NCI-H446 treated with DMSO at 0.1 percent for 48 hours (cell line): ENCODE data around the gene GOLGB1.
"Not testable (repeated sequence)": the region's sequence is repeated elsewhere in the genome, so short reads cannot be mapped to it uniquely, and the experiment has no call there.

ENCODE experiments used
- DNase-seq: peaks from one replicate; lab custom pipeline; 2025; lab: John Stamatoyannopoulos, UW

Gene GOLGB1

DNA sequence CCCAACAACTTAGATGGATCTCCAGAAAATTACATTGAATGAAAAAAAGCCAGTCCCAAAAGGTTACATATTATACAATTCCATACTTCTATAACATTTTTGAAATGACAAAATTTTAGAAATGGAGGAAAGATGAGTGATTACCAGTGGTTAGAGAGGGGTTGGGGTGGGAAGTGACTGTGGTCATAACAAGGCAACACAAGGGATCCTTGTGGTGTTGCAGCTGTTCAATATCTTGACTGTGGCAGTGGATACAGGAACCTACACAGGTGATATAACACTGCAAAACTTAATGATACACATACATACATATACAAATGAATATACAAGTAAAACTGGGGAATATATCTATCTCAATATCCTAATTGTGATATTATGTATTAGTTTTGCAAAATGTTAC, 9.6 kb downstream of the GOLGB1 start:
- DNase-seq = no peak

DNA sequence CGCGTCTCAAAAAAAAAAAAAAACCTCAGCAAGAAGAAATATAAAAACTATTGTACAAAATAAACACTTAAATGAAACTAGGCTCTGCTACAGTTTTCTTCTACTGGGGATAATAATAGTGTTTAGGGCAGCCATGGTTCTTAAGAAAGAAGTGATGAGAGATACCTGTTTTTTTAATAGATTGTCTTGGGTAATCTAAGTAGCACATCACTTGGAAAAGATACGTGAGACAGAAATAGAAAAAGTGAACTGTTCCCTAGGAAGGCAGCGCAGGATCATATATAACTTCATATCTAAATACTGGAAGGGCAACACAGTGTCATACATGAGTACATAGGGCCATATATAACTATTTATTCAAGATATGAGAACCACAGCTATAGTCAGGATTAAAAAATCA, 11.9 kb downstream of the GOLGB1 start:
- DNase-seq = no peak

DNA sequence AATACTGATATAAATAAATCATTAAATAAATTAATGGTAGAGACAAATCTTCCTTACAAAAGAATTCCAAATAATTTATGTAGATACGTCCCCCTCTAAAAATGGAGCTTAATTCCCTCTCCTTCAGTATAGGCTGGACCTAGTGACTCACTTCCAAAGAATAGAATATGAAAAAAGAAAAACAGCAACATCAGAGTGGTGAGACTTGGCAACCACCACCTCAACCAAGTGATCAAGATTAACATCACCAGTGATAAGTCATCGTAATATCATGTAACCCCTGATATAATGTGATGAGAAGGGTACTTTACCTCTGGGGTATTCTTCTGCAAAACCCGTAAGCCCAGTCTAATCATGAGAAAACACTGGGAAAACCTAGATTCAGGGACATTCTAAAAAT, 13.4 kb downstream of the GOLGB1 start:
- DNase-seq = no peak

DNA sequence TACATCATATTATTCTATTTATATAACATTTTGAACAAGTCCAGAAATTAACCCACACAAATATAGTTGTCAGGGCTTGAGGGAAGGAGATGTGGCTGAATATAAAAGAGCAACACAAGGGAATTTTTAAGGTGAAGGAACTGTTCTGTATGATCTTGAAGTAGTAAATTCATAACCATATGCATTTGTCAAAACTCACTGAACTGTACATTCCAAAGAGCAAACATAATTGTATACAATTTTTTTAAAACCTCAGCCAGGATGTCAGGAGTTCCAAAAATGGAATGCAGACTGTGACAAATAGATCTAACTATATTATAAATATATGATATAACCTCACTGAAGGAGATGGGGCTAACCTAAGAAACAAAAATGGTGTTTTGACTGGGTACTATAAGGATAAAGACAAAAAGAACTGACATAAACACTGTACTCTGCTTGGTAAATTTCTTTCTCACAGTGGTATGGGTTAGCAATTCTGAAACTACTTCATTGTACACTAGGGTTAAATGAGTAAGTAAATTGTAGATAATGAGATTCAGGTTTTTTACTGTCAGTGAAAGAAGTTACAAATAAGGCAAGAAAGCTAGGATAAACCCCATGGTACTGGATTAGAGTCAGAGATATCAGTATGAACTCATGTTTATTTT, 14.4 kb downstream of the GOLGB1 start:
- DNase-seq = no peak

DNA sequence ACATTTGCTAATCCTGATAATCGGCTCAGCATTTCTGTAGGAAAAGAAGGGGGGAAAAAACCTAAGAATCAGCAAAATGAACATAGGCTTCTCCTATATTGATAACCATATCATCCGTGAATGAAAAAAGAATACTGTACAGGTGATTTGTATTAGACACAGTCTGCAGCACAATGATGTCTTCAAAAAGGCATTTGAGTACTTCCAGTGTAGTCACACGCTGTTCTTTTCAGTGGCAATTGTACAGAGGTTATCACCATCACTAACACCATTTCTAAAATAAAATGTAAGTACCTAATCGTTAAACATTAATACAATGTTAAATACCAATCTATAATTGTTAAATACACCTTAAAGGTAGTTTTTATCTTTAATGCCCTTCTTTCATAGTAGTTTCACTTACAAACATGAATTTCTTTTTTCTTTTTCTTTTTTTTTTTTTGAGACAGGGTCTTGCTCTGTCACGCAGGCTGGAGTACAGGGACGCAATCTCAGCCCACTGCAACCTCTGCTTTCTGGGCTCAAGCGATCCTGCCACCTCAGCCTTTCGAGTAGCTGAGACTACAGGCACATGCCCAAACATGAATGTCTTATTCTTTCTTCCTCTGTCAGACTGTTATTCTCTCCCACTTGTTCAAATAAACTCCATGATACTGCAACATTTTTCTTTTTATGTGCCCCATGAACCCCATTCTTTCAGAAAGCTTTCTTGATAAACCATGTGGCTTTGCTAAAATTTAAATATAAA, 18.4 kb downstream of the GOLGB1 start:
- DNase-seq = no peak

DNA sequence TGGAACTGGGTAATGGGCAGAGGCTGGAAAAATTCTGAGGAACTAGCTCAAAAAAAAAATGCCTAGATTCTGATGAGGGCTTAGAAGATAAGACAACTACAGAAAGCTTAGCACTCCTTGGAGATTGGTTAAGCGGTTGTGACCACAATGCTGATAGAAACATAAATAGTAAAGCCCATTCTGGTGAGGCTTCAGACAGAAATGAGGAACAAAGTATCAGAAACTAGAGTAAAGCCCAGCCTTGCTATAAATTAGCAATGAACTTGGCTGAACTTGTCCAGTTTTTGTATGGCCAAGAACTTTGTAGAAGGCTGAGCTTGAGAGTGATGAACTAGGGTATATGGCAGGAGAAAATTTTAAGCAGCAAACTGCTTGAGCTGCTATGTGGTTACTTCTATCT, 25.4 kb downstream of the GOLGB1 start:
- no peak for DNase-seq

DNA sequence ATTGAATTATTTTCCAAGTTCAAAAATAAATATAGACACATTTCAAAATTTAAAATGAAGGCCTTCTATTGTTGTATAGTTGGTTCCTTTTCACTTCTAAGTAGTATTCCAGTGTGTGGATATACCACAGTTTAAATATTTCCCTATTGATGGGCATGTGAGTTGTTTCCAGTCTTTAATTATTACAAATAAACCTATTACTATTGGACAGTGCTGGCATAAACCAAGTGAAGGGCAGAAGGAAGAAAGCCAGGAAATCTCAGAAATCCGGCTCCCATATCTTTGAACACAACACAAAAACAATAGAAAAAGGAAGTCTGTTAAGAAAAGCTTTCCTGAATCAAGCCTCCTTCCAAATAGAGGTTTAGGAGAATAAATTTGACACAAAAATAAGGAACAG, 26.1 kb downstream of the GOLGB1 start:
- no peak for DNase-seq

DNA sequence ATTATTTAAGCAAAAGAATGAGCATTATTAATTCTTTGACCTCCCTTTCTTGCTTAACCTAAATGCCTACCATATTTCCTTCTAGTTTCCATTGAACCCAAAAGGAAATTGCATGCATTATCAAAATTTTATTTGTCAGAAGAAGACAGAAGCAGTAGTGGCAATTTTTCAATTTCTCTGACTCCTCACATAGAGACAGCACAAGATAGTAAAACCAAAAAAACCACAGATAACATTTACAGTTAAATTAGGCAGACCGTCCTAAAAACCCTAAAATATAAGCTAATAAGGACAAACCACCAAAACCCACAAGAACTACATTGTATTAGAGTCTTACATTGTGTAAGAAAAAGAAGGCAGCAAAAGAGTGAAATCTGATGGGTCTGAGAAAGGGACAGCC, 27.1 kb downstream of the GOLGB1 start:
- DNase-seq = no peak

DNA sequence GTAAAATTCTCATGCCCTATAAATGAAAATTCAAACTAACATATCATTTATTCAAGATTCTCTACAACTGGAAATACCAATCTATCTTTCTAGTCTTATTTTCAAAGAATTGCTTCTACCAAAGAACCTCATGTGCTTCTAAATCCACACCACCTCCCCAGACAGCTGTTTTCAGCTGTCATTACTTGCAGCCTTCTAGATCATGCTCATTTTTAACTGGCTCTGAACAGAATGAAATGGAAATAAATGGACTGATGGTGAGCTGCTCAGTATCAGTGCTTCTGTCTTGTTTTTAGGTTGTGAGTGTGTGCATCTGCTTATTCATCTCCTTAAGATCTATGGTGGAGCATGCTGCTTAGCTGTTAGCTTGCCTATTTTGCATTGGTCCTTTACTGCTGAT, 29.4 kb downstream of the GOLGB1 start:
- DNase-seq = no peak

DNA sequence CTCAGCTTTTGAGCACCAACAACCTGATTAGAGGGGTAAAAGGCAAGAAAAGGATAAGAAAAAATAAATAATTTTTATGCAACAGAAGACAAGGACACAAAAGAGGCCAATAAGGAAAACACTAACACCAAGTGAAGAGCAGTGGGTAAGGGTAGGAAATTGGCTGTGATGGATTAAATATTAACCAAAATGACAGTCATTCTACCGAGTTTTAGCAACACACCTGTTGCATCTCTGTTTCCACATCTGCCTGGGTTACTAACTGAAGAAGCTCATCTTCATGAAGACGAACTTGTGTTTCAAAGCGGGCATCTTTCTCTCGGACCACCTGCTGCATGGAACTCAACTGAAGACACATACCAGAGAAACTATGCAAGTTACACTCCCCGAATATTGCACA, 30.1 kb downstream of the GOLGB1 start:
- DNase-seq = no peak

DNA sequence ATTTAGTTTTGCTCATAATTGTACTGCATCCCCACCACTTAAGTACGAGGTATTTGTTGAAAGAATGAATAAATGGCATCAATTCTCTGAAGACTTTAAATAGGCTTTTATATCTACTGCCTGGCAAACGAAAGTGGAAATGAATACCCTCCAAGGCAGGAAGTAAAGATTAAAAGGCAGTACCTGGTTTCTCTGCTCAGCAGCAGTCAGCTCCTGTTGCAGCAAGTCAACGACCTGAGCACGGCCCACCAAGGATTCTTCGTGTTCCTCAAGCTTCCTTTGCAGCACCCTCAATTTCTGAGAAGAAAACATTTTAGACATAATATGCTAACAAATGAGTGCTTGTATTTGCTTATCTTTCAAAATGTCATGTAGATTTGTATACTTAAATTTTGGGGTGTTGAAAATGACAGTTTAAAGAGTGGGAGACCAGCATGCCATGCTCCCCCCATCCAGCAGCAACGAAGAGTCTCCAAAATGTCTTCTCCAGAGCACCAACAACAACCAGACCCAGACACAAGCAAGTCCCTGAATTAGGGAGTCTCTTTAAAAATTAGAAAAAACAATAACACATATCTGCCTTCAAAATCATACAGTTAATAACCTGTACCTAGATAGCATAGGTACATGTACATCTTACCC, 31.2 kb downstream of the GOLGB1 start:
- DNase-seq = no peak

DNA sequence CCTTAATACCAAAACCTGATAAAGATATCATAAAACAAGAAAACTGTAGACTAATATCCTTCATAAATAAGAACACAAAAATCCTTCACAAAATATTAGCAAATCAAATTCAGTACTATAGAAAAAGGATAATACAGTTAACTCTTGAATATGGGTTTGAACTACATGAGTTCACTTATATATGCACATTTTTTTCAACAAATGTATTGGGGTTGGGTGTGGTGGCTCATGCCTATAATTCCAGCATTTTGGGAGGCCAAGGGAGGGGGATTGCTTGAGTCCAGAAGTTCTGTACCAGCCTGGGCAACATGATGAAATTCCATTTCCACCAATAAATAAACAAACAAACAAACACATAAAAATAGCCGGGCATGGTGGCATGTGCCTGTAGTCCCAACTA, 39.2 kb downstream of the GOLGB1 start:
- DNase-seq = no peak

DNA sequence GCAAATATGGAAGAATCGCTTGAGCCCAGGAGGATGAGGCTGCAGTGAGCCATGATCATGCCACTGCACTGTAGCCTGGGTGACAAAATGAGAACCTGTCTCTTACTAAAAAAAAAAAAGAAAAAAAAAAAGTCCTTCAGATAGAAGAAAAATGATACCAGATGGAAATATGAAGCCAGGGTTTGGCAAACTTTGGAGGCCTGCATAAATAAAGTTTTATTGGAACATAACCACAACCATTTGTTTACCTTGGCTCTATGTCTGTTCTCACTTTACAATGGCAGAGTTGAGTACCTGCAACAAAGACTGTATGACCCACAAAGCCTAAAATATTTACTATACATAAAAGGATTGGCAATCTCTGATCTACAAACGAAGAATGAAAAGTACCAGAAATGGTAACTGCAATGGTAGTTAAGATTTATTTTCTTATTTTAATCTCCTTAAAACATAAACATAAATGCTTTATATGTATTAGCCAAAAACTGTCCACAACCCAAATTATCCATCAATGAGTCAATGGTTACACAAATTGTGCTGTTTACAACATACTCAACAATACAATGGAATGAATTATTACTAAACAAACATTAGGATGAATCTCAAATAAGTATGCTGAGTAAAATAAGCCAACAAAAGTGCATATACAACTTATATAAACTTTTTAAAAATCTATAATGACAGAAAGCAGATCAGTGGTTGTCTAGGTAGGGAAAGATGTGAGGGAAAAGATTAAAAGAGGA, 41.8 kb downstream of the GOLGB1 start:
- no peak for DNase-seq

DNA sequence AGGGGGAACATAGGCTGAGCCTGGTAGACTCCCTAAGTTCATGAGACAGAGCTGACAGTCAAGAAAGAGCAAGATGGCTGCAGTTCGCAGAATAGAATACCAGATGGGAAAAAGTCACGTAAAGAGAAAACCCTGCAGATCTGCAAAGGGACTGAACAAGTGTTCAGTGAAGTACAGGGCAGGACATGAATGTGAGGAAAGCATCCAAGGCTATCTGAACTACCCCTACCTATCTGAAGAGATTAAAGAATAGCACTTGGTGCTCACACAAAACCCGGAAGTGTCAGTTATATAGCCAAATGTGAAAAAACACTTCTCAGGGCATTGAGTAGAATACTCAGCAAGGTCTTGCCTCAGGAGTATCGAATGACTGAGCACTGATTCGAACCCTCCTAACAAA, 44.0 kb downstream of the GOLGB1 start:
- DNase-seq = no peak

DNA sequence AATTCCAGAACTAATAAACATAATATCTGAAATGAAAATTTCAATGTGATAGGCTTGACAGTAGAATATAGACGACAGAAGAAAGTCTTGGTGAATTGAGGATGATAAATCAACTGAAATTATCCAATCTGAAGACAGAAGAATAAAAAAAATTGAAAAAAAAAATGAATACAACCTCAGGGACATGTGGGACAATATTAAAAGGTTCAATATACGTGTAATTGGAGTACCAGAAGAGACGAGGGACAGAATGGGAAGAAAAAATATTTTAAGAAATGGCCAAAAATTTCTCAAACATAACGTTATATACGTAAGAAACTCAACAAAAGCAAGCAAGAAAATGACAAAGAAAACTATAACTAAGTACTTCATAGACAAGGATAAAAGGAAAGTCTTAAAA, 45.6 kb downstream of the GOLGB1 start:
- DNase-seq = no peak

DNA sequence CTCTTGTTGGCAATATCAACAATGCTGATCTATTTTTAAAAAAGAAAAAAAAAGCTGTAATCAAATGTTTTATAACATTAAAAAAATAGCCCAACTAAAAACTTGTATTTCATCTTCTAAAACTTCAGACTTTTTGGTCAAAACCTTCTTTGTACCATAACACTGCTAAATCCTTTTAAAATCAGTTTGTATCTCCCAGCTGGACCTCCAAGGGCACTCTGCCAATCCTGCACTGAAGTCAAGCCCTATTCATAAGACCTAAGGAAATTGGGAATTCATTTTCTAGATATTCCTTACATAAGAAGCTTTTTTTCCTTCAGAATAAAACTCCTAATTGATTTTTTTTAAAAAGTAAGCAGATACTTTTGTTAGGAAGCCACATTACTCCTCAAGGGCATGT, 50.6 kb downstream of the GOLGB1 start:
- DNase-seq = no peak

DNA sequence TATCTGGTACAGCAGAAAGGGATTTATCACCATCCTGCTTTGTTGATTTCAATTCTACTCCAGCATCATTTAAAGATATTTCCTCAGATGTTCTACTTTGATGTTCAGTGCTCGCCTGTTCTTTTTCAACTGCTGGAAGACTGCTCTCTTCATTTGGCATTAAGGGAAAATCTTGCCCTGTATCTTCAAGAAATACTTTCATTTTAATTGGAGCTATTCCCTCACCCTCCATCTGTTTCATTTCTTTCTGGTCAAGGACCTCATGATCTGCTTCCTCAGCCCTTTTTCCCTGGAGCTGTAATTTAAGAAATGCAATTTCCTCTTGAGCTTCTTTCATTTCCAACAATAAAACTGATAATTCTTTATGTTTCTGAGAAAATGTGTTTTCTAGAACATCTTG, 51.1 kb downstream of the GOLGB1 start:
- DNase-seq = no peak

DNA sequence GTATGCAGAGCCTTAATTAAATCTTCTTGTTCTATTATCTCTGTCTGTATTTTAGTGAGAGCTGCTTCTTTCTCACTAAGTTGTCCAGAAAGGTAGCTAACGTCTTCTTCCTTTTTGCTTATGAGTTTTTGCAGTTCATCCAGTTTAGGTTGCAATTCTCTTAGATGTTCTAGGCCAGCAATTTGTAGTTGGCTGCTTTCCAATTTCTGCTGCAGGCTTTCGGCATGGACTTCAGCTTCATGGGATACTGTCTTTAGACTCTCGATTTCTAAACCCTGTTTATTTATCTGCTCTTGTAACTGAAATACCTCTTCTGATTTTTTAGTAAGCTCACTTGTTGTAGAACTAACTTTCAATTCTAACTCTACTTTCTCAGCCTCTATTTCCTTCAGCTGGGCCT, 53.4 kb downstream of the GOLGB1 start:
- DNase-seq = no peak

DNA sequence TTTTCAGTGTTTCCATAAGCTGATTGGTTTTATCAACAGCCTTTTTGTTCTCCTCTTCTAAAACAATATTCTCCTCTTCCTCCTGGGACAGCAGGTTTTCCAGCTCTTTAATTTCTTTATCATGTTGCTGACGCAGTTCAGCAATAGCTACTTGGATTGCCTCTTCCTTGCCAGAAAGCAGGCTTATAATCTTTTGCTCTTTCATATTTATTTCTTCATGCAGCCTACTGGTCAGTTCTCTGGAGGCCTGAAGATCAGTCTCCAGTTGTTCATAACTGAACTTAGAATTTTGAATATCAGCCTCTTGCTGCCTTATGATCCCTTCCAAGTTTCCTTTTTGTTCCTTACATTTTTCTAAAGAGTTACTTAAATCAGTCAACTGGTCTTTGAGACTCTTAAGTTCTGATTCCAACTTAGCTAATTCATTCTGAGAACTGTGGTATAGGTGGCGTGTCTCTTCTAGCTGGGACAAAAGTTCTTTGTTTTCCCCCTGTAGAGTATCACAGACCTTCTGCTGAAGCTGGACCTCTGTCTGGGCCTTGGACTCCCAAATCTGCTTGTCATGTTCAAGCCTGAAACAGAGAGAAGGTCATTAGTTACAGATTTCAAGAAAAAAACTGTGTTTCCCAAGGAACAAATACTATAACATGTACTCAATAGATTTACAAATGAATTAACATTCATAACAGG, 57.4 kb downstream of the GOLGB1 start:
- no peak for DNase-seq

DNA sequence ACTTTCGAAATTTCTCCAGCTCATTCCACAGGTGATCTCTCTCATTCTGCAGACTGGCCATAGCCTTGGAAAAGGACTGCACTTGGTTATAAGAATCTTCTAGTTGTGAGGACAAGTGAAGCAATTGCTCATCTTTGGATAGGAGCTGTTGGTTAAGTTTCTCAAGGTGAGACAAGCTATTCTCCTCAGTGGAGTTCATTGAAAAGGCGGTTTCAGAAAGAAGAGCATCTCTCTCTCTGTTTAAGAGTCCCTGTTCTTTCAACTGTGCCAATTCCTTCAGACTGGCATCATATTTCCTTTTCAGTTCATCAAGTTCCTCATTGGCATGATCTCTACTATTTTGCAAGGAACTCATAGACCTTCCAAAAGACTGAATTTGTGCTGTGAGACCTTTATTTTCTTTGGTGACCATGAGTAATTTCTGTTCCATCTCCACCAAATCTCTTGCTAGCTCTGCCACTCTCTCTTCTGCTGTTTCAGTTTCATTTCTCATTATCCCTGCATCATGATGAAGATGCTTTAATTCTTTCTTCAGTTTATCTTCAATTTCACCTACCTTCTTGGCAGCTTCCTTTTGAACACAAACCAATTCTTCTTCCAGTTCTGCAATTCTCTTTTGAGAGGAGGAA, 58.6 kb downstream of the GOLGB1 start:
- DNase-seq = no peak

DNA sequence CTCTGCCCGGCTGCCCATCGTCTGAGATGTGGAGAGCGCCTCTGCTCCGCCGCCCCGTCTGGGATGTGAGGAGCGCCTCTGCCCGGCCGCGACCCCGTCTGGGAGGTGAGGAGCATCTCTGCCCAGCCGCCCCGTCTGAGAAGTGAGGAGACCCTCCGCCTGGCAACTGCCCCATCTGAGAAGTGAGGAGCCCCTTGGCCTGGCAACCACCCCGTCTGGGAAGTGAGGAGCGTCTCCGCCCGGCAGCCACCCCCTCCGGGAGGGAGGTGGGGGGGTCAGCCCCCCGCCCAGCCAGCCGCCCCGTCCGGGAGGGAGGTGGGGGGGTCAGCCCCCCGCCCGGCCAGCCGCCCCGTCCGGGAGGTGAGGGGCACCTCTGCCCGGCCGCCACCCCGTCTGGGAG, 60.8 kb downstream of the GOLGB1 start:
- DNase-seq = not testable (repeated sequence)

DNA sequence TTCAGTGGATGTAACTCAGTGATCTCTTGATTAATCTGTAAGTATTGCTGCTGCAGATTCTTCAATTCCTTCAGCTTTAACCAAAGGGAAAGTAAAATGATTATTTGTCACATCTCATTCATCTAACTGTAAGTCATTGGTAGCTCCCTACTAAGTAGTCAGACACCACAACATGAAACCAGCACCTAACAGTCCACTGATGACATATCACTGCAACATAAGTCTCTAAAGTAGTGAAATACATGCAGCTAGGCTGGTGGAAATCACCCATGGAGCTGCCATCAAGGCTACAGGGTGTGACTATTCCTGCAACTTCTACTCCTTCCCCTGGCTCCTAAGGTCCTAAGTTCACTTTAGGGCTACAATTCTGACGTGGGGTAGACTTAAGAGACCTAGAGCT, 67.7 kb downstream of the GOLGB1 start:
- DNase-seq = no peak
